HG03280 (cell line): ENCODE results near the gene ELMO1.

Experiments used
- ATAC-seq: cut with Tn5 transposase; IDR thresholded peaks from one replicate; pipeline ENCODE4 v1.9.1; 2021; ENCODE audit warnings: mild to moderate bottlenecking, moderate library complexity; ENCODE audit not compliant: unreplicated experiment

Gene ELMO1

GRCh38 chr7:37040330-37040729, 408.3 kb downstream of the ELMO1 start:
- no peak for ATAC-seq

GRCh38 chr7:37039131-37039749, 409.4 kb downstream of the ELMO1 start:
- no peak for ATAC-seq

- no peak for ATAC-seq
Observed at GRCh38 chr7:37038706-37039105, 410.0 kb downstream of the ELMO1 start.

- no peak for ATAC-seq
Observed at GRCh38 chr7:37037286-37037685, 411.4 kb downstream of the ELMO1 start.

GRCh38 chr7:37035631-37036030, 413.0 kb downstream of the ELMO1 start:
- ATAC-seq: no peak

- ATAC-seq: no peak
Observed at GRCh38 chr7:37033141-37033540, 415.5 kb downstream of the ELMO1 start.

- no peak for ATAC-seq
Observed at GRCh38 chr7:37032258-37032601, 416.4 kb downstream of the ELMO1 start.

- ATAC-seq: no peak
Observed at GRCh38 chr7:37031571-37032257, 416.9 kb downstream of the ELMO1 start.

GRCh38 chr7:37028909-37029440, 419.7 kb downstream of the ELMO1 start:
- ATAC-seq: no peak

GRCh38 chr7:37027557-37028341, 420.9 kb downstream of the ELMO1 start:
- ATAC-seq: no peak

GRCh38 chr7:37027104-37027503, 421.6 kb downstream of the ELMO1 start:
- no peak for ATAC-seq

- ATAC-seq: no peak
Observed at GRCh38 chr7:37018954-37019353, 429.7 kb downstream of the ELMO1 start.

- no peak for ATAC-seq
Observed at GRCh38 chr7:37016064-37016878, 432.4 kb downstream of the ELMO1 start.

- no peak for ATAC-seq
Observed at GRCh38 chr7:37015353-37016034, 433.2 kb downstream of the ELMO1 start.

- no peak for ATAC-seq
Observed at GRCh38 chr7:37013771-37014170, 434.9 kb downstream of the ELMO1 start.

- ATAC-seq: no peak
Observed at GRCh38 chr7:37011151-37011890, 437.3 kb downstream of the ELMO1 start.

GRCh38 chr7:37009125-37009675, 439.5 kb downstream of the ELMO1 start:
- no peak for ATAC-seq

- no peak for ATAC-seq
Observed at GRCh38 chr7:37007691-37008090, 441.0 kb downstream of the ELMO1 start.

GRCh38 chr7:37007268-37007667, 441.4 kb downstream of the ELMO1 start:
- no peak for ATAC-seq
